ENCODE results near the gene MCAT. TPM values are rescaled to one million over a fixed set of nuclear protein-coding genes. Genes with fewer than 3 reads are reported as not detected.

Gene MCAT
- total RNA-seq, 2 donors from 2014 or later = 17.1 to 19.9 TPM

DNA sequence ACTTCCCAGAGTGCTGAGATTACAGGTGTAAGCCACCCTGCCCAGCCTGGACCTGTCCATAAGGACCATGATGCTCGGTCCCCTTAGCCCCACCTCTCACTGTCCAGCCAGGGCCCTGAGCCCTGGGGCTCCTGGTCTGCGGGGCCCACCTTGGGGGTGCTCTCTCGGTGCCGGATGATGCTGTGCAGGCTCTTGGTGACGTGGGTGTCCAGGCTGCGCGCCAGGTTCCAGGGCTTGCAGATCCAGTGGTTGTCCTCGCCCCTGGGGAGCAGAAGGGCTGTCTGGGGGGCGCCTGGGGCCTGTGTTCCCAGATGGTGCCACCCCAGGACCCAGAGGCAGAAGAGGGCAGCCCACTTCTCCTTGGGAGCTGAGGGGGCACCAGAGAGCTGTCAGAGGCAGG, 30.4 kb upstream of the MCAT start:
- Mint-ChIP-seq H3K4me1 (no peaks in the 10 kb centered on the region), H3K27me3 (ENCODE audit: insufficient read depth) (no peaks in the 10 kb centered on the region), H3K27ac (no peak overlapping the region), H3K4me3 (no peak overlapping the region), H3K36me3 (ENCODE audit: low read depth) (peaks cover 57% of the 10 kb centered on the region), H3K9me3 (no peaks in the 10 kb centered on the region)
- no peak overlapping the region for H3K9ac ChIP-seq (ENCODE audit: extremely low read depth, low read length, poor library complexity, severe bottlenecking)
- H3K4me1 ChIP-seq (ENCODE audit: control insufficient read depth, insufficient read depth, low read length) = no peaks in the 10 kb centered on the region
- TF ChIP-seq CTCF (conservative IDR thresholded peaks at IDR 0.05) = no peak
- 96 to 97% methylated on average over 6 to 9 of the region's 9 CpGs for WGBS, 2 experiments (ENCODE audit: insufficient coverage in 1 of 2, insufficient read length in 1 of 2)
- H3K4me3 ChIP-seq (ENCODE audit: low read length) = no peak overlapping the region
- H3K36me3 ChIP-seq (ENCODE audit: control insufficient read depth, insufficient read depth, low read length) = peaks cover 36% of the 10 kb centered on the region
- H3K9me3 ChIP-seq (ENCODE audit: control insufficient read depth, low read length) = no peaks in the 10 kb centered on the region
- no peaks in the 10 kb centered on the region for H3K27me3 ChIP-seq (ENCODE audit: control insufficient read depth, insufficient read depth, low read length, poor library complexity, severe bottlenecking)
- DNase-seq = no peak
- no peak overlapping the region for H3K27ac ChIP-seq (ENCODE audit: low read depth, low read length)

GRCh38 chr22:43172191-43172590, 29.0 kb upstream of the MCAT start:
- 95% methylated on average over 19 of the region's 19 CpGs for WGBS, 2 experiments (ENCODE audit: insufficient coverage in 1 of 2, insufficient read length in 1 of 2)
- H3K27ac ChIP-seq (ENCODE audit: low read depth, low read length) = no peak overlapping the region
- no peak for DNase-seq
- no peaks in the 10 kb centered on the region for H3K9me3 ChIP-seq (ENCODE audit: control insufficient read depth, low read length)
- no peak overlapping the region for H3K4me3 Mint-ChIP-seq
- no peaks in the 10 kb centered on the region for H3K4me1 ChIP-seq (ENCODE audit: control insufficient read depth, insufficient read depth, low read length)
- H3K27me3 ChIP-seq (ENCODE audit: control insufficient read depth, insufficient read depth, low read length, poor library complexity, severe bottlenecking) = no peaks in the 10 kb centered on the region
- no peaks in the 10 kb centered on the region for H3K9me3 Mint-ChIP-seq
- no peak overlapping the region for H3K4me3 ChIP-seq (ENCODE audit: low read length)
- H3K4me1 Mint-ChIP-seq = no peaks in the 10 kb centered on the region
- peaks cover 35% of the 10 kb centered on the region for H3K36me3 ChIP-seq (ENCODE audit: control insufficient read depth, insufficient read depth, low read length)
- no peak overlapping the region for H3K27ac Mint-ChIP-seq
- peaks cover 56% of the 10 kb centered on the region for H3K36me3 Mint-ChIP-seq (ENCODE audit: low read depth)
- TF ChIP-seq CTCF (conservative IDR thresholded peaks at IDR 0.05) = no peak
- no peaks in the 10 kb centered on the region for H3K27me3 Mint-ChIP-seq (ENCODE audit: insufficient read depth)
- no peak overlapping the region for H3K9ac ChIP-seq (ENCODE audit: extremely low read depth, low read length, poor library complexity, severe bottlenecking)

GRCh38 chr22:43171607-43172006, 28.4 kb upstream of the MCAT start:
- WGBS, 2 experiments (ENCODE audit: insufficient coverage in 1 of 2, insufficient read length in 1 of 2) = 92 to 93% methylated on average over 8 to 12 of the region's 12 CpGs
- no peak overlapping the region for H3K9ac ChIP-seq (ENCODE audit: extremely low read depth, low read length, poor library complexity, severe bottlenecking)
- no peak overlapping the region for H3K27ac Mint-ChIP-seq
- H3K27ac ChIP-seq (ENCODE audit: low read depth, low read length) = no peak overlapping the region
- H3K27me3 ChIP-seq (ENCODE audit: control insufficient read depth, insufficient read depth, low read length, poor library complexity, severe bottlenecking) = no peaks in the 10 kb centered on the region
- no peak overlapping the region for H3K4me3 ChIP-seq (ENCODE audit: low read length)
- DNase-seq = no peak
- H3K36me3 ChIP-seq (ENCODE audit: control insufficient read depth, insufficient read depth, low read length) = peaks cover 32% of the 10 kb centered on the region
- H3K36me3 Mint-ChIP-seq (ENCODE audit: low read depth) = peaks cover 57% of the 10 kb centered on the region
- no peak for TF ChIP-seq CTCF (conservative IDR thresholded peaks at IDR 0.05)
- no peaks in the 10 kb centered on the region for H3K27me3 Mint-ChIP-seq (ENCODE audit: insufficient read depth)
- H3K4me1 Mint-ChIP-seq = no peaks in the 10 kb centered on the region
- H3K9me3 ChIP-seq (ENCODE audit: control insufficient read depth, low read length) = no peaks in the 10 kb centered on the region
- no peak overlapping the region for H3K4me3 Mint-ChIP-seq
- no peaks in the 10 kb centered on the region for H3K4me1 ChIP-seq (ENCODE audit: control insufficient read depth, insufficient read depth, low read length)
- H3K9me3 Mint-ChIP-seq = no peaks in the 10 kb centered on the region
